Left cardiac atrium (tissue), 4 donors: ENCODE data around the gene REEP1. TPM values are rescaled to one million over a fixed set of nuclear protein-coding genes. Genes with fewer than 3 reads are reported as not detected.

Experiments used
- ATAC-seq, 2 donors: fragments of 200-7000 bp; cut with Tn5 transposase; one replicate each; pipeline ENCODE4 v1.9.1; 2020; ENCODE audit warnings: mild to moderate bottlenecking in 2 of 2, moderate library complexity in 2 of 2
- DNase-seq: peaks from one replicate; pipeline ENCODE4 v3.0.0-alpha.2; 2020
- intact Hi-C, 2 donors: fragments of 100-400 bp; cut with DNase I; formaldehyde crosslinking; loops; one replicate each; pipeline versions ENCODE4 v1.14.1 to v1.15.1; 2022 to 2023
- total RNA-seq, 2 donors: library from RNA; stranded (reverse); fragmentation: NEBNext Ultra II Directional; extraction: Animal tissue kit (Norgen Biotek cat#: 25700); gene quantifications; one replicate each; pipeline ENCODE4 v1.2.1, GENCODE V29; 2021
- donor health status: DM: no; HTN: yes; CAD: no.
- donor health status: DM: no; HTN: yes; CAD: no; lungs with severe emphysema.
- donor health status: DM: yes; HTN: yes; CAD: no.
- donor health status: Dilated cardiomyopathy.

REEP1 gene
- total RNA-seq, 2 donors from 2014 or later: 15.7 to 22.5 TPM

DNA sequence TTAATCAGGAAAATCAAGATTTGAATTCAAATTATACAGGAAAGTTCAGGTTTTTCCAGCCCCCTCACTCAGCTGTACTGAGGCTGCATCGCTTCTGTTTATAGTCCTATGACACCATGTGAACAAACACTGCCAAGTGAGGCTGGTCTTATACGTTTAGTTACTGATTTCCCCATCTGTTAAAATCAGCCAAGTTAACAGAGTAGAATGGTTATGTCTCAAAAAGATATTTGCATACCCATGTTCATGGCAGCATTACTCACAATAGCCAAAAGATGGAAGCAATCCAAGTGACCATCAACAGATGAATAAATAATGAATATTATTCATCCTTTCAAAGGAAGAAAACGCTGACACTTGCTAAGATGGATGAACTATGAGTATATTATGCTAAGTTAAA is 43.8 kb downstream of the REEP1 start:
- DNase-seq (no peak), ATAC-seq (peak in 1 of 2 donors; percentile 70)
- intact Hi-C loops: loop anchor here in 1 of 2 donors (10.0 kb wide), 1 partner anchor 71 kb away; no protein-coding TSS in a partner anchor

DNA sequence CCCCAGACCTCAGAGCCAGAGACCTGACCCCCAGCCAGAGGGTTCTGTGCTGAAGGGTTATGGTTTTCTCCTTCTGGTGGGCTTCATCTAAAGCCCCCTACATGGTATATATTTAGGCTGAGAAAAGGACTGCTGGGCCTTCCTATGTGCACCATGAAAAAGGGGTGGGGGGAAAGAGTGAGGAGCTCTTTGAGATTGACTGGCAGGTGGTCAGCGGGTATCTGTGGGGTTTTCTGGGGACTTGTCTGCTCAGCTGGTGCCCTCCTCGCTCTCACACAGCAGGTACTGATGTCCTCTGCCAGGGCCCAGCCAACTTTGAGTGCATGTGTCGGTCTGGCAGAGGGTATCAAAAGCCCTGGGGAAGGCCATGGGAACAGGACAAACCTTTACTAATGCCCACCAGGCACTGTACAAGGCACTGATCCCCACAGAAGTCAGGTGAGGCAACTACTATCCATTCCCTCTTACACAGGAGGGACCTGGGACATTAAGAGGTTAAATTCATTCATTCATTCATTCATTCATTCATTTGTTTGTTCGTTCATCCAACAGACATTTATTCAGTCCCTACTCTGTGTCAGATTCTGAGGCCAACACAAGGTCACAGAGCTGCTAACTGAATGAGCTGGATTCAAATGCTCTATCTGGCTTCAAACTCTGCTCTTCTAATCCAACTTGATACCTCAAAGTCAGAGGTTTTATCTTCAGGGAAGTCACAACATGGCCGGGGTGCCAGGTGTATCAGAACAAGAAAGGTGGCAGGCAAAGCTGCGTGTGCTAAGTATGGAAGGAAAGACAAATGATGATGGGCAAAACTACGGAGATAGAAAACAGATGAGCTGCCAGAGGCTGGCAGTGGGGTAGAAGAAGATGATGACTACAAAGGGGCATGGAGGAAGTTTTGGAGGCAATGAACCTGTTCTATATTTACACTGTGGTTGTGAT is 44.6 kb downstream of the REEP1 start:
- no peak for DNase-seq
- ATAC-seq: no peak
- intact Hi-C loops: loop anchor here in 1 of 2 donors (10.0 kb wide), 1 partner anchor 72 kb away; no protein-coding TSS in a partner anchor

DNA sequence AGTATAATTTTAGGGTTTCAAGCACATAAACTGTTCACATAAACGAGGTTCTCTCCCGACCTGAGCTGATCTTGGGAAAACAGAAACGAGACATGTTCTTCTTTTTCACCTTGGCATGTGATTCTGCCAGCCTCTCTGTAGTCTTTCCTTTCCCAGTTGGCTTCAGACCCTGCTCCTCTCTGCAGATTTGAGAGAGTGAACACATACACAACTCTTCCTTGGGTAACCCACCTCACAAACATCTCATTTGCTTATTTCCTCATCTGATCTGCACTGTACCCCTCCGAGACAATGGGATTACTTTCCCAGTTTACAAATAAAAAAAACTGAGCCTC is 46.1 kb downstream of the REEP1 start:
- ATAC-seq: no peak
- no peak for DNase-seq
- intact Hi-C loops: loop anchor here in 1 of 2 donors (10.0 kb wide), 1 partner anchor 74 kb away; no protein-coding TSS in a partner anchor

DNA sequence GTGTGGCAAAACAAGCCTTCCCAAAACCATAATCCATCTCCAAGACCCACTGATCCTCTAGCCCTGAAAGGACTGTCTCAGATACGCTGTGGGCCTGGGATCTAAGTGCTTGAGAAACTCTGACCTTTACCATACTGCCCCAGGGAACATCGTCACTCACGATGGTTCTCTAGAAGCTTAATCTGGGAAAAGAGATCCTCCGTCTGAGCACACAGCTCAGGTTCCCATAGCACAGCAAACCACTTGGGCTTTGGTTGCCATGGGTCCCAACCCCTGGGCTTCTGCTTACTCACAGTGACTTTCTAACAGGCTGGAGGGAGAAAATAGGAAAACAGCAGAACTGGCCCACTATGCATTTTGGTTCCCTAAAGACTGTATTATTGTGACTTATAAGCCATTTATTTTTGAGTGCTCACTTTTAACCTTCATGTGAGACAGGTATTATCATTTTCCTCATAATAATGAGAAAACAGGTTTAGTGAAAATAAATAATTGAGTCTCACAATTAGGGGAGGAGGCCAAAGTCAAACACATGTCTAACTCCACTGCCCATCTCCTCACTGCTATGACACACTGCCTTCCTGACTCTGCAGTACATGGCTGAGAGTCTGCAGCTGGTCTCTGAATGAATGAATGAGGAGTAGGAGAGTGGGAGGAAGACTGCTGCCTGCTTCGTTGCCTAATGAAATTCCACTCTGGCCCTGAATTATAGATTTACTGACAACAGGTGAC is 46.7 kb downstream of the REEP1 start:
- intact Hi-C loops: loop anchor here in 1 of 2 donors (10.0 kb wide), 1 partner anchor 74 kb away; no protein-coding TSS in a partner anchor
- DNase-seq: no peak
- ATAC-seq: peak; percentile 17 to 45

DNA sequence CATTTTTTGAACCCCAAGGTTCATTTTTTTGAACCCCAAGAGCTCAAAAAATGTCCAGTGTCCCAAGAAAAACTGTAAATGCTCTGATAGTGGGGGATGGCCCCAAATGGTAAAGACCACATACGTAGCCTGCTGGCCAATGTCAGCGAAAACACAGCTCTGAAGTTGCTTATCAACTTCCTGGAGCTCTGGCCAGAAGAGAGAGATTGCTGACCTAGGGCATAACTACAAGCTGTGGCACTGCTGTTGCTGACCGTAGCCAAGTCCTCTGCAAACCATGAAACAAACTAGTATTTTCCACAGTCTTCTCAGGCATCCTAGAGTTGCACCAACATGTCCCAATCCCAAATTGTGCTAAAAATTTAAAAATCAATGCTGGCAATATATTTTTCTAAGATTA is 50.9 kb downstream of the REEP1 start:
- intact Hi-C loops: no loop called here
- ATAC-seq: peak; percentile 8 to 27
- no peak for DNase-seq

DNA sequence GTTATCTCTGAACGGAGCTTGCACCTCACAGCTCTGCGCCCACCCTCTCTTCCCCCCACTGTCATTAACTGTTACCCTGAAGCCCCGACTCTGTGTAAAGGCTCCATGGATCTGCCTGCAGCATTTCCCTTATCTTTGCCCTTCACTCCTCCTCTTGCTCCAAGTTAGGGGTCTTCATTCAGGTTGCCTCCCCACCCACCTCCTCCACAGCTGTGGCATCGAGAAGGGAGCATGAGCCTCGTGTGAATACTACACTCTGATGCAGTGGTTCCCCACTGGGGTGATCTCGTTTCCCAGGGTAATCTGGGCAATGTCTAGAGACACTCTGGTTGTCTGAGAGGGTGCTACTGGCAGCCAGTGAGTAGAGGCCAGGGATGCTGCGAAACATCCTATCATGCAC is 51.4 kb downstream of the REEP1 start:
- intact Hi-C loops: no loop called here
- ATAC-seq (peak in 1 of 2 donors; percentile 67), DNase-seq (no peak)

DNA sequence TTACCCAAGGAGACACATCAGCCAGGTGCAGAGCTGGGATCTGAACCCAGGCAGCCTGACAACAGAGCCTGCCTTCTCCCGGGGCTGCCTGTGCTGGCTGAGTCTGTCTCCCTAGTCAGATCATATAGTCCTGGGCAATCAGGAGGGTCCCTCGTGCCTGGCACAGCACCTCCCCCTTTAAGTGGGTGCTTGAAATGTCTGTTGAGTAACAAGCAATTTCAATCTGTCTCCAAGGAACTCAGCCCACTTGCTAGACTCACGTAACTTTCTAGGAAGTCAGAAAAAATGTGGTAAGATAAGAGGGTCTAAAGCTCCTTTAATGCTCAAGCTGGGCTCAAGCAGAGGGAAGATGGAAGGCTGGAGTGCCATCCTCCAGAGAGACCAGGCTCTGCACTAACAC is 51.9 kb downstream of the REEP1 start:
- DNase-seq (no peak), ATAC-seq (peak in 1 of 2 donors; percentile 12)
- intact Hi-C loops: no loop called here

DNA sequence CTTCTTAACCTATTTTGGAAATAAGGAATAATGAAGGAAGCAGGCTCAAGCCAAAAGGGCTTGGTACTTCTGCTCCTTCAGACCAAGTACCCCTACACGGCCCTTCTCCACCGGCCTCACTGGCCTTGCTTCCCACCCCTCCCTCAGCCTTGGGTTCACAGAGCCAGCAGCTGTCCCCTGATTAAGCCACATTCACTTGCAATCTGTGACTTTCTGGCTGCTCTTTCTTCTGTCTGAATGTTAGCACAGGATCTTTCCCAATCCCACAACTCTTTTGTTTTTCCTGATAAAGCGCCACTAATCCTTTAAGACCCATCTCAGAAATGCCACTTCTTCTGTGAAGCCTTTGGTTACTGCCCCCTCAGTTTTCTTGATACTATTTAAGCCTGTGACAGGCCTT is 52.4 kb downstream of the REEP1 start:
- ATAC-seq: no peak
- intact Hi-C loops: no loop called here
- no peak for DNase-seq

DNA sequence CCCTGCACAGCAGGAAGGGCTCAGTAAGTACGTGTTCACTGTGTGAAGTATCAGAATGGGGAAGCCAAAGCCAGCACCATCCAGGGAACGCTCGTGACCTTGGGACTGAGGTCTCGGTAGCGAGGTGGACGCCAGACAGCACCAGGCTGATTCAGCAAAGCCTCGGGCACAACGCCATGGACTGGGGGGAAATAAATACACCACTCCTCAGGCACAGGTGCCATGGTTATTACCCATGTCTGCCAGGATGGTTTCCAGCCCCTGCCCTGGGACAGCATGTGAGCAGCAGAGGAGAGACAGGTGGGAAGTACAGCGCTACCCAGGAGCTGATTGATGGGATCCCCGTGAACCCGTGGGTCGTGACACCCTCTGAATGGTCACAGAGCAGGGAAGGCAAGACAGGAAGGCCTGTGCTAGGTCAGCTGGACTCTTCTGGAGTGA is 53.0 kb downstream of the REEP1 start:
- peak; percentile 62 to 70 for ATAC-seq

DNA sequence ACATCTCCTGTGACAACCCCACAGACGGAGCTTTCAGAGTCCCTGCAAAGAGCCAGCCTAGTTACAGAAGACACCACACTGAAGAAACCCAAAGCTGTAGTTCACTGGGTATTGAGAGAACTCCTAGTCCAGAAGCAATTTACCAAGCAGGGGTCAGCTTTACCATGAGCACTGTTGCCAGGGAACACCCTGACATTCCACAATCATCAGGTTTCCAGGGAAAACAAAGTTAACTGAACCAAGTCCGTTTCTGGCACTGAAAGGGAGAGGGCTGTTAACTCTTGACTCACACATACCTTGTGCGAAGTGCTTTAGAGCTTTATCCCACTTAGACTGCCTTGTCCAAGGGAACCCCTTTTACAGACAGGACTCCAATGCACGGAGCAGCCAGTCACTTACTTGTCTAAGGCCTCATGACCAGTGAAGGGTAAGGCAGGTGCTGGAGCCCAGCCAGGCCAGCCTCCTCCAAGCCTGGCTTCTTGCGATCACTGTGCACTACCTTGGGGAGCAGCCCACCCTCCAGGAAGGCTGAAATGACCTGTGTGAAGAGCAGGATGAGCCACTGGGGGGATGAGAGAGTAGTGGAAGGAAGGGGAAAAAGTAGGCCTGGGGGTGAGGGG is 53.9 kb downstream of the REEP1 start:
- ATAC-seq: peak in 1 of 2 donors; percentile 33
- intact Hi-C loops: no loop called here

More for the DNA sequence above, 53.0 kb downstream of the REEP1 start:
- DNase-seq: peak; percentile 67
- intact Hi-C loops: no loop called here

DNA sequence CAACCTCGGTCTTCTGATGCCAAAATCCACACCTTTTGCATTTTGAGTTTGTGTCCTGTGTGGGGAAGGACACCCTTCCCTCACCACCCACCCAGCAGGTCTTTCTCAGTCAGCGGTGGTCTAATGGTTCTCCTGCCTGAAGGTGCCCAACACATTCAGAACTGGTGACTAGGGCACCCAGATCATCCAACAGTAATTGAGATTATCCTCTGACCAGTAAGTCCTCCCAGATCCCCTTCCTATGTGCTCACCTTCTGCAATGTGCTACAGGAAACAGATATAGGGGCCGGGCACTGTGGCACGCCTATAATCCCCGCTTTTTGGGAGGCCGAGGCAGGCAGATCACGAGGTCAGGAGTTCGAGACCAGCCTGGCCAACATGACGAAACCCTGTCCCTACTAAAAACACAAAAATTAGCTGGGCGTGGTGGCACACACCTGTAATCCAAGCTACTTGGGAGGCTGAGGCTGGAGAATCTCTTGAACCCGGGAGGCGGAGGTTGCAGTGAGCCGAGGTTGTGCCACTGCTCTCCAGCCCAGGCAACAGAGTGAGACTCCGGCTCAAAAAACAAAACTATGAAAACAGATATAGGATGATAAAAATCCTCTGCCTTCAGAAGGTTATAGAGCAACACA is 56.2 kb downstream of the REEP1 start:
- intact Hi-C loops: no loop called here
- DNase-seq (no peak), ATAC-seq (no peak)

More for the DNA sequence above, 53.9 kb downstream of the REEP1 start:
- no peak for DNase-seq

DNA sequence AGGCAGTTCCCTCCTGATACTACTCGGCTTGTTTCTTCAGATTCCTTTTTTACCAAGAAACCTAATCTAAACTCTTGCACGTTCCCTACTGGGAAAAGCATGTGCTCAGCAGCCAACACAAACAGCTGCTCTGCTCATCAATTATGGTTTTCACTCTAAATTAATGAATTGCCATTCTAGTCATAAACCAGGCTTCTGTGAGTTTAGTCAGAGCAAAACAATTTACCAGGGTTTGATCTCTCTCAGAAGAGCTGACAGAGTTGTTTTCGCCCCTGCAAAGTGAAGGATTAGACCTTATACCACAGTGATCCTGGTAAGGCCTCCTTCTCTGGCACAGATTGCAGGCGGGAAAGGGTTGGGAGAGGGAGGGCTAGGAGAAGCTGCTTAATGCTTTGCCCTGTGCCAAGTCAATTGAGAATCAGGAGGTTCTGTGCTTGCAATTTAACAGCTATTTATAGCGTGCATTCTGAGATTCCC is 57.2 kb downstream of the REEP1 start:
- intact Hi-C loops: no loop called here
- no peak for DNase-seq
- ATAC-seq: peak; percentile 38 to 72

DNA sequence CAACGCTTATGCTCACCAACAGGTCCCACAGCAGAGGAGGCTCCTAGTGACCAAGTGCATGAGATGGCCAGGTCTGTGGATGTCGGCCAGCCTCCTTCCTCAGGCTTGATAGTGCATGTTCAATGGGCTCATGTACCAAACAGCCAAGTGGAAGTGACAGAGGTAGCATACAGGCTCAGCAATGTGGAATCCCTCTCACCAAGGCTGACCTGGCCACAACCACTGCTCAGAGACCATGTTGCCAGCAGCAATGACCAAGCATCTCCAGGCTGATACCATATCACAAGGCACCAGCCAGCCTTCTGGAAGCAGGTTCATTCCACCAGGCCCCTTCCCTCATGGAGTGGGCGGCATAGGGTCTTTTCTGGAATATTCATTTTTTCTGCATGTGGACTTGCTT is 61.5 kb downstream of the REEP1 start:
- ATAC-seq: no peak
- DNase-seq: no peak
- intact Hi-C loops: no loop called here

DNA sequence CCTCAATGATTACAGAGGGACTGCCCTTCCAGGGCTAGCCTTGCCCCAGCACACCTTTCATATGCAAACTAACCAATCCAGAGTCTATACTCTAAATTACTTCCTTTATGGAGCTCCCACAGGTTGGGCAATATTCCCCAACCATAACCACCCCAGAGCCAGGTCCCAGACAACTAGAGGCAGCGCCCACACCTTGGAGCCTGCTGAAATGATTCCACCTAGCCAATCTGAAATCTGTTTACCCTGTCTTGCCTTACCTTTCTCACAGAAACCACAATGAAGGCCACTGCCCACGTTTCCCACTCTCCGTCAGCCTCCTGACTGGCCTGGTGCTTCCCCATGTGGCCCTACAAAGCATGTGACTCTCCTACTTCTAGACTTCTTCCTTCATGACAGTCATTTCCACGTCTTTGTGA is 62.0 kb downstream of the REEP1 start:
- intact Hi-C loops: no loop called here
- no peak for ATAC-seq
- DNase-seq: no peak

DNA sequence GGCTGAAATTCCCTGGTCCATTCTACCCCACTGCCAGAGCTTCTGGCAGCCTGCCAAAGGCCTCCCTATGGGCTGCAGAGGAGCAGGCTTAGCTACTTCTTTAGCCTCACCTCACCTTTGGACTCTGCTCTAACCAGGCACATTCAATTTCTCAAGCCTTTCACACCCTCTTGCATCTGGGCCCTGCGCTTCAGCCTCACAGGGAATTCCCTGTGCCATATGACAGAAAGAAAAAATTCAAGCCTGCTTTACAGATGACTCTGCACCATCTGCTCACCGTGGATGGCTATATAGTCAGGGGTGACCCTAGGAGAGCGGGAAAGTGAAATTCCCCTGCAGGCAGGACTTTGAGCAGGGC is 62.5 kb downstream of the REEP1 start:
- intact Hi-C loops: no loop called here
- DNase-seq: no peak
- peak; percentile 53 to 54 for ATAC-seq

DNA sequence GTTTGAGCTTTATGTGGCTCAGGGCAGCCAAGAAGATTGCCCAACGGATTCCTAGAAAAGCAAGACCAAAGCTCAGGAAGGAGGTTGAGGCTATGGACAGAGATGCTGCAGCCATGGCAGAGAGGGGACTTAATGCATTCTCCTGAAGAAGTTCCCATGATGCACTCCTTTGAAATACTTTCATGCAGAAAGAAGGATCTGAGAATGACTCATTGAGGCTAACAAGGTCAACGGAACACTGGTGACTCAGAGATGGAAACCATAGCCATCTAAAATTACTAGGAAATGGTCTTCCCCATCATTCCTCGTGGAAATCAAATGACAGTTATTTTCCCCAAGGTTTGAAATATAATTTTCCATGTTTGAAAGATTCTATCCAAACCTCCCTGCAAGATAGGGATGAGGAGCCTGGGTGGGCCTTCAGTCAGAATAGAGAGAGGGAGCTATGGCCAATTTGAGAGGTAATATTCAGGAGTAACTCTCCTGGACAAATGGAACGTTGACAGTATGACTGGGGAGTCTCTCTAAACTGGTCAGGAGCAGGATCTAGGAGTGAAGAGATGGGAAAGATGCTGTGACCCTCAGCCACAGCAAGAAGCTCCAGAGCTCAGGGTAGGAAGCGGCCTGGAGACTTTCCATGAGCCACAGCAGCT is 63.0 kb downstream of the REEP1 start:
- intact Hi-C loops: no loop called here
- ATAC-seq: peak in 1 of 2 donors; percentile 64
- DNase-seq: no peak

DNA sequence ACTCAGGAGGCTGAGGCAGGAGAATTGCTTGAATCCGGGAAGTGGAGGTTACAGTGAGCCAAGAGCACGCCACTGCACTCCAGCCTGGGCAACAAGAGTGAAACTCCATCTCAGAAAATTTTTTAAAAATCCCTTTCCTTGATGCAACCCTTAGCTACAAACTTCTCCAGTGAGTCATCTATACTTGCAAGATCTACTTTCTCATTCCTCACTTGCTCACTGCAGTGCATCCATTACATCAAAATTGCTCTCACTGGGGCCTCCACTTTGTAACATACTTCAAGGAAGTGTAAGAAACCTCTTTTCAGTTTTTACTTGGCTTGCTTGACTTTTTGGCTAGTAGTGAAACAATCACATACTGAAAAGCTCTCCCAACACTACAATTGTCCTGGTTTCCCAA is 65.3 kb downstream of the REEP1 start:
- DNase-seq: no peak
- intact Hi-C loops: no loop called here
- no peak for ATAC-seq

DNA sequence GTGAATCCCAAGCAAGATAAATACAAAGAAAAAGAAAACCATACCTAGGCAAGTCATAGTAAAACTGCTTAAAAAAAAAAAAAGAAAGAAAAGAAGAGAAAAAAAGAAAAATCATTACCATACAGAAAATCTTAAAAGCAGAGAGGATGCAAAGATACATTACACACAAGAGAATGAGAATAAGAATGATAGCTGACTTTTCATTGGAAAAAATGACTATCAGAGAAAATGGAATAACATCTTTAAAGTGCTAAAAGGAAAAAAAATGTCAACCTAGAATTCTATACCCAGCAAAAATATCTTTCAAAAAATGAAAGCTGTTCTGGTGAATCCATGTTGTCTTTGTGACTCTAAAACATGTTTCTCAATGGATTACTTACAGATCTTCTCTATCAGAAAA is 66.2 kb downstream of the REEP1 start:
- DNase-seq (no peak), ATAC-seq (no peak)
- intact Hi-C loops: no loop called here

DNA sequence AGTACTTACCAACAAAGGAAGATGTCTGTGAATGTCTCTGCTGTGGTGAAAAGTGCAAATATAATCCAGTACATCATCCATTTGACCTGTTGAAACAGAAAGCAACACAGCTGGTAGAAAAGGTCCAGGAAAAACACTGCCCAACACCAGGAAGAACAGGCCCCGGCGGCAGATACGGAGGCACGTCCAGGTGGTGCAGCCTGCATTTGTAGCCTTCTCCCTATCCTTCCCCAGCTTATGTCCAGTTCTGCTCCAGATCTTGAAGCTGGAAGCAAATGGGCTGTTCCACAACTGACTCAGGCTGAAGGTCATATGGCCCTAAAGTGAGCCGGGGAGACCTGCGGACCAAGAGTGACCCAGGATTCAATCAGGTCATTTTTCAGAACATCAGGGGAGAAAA is 73.5 kb downstream of the REEP1 start:
- DNase-seq (no peak), ATAC-seq (no peak)
- intact Hi-C loops: no loop called here
